Measurements from ENCODE around the gene HS3ST6.
"Not testable (repeated sequence)": the region's sequence is repeated elsewhere in the genome, so short reads cannot be mapped to it uniquely, and the experiment has no call there.

HS3ST6 gene

GRCh38 chr16:1908184-1908583 lies 10.0 kb downstream of the HS3ST6 start:
- DNase-seq (ENCODE audit: low read depth in 1 of 2, low spot score in 1 of 2): no peak

DNA sequence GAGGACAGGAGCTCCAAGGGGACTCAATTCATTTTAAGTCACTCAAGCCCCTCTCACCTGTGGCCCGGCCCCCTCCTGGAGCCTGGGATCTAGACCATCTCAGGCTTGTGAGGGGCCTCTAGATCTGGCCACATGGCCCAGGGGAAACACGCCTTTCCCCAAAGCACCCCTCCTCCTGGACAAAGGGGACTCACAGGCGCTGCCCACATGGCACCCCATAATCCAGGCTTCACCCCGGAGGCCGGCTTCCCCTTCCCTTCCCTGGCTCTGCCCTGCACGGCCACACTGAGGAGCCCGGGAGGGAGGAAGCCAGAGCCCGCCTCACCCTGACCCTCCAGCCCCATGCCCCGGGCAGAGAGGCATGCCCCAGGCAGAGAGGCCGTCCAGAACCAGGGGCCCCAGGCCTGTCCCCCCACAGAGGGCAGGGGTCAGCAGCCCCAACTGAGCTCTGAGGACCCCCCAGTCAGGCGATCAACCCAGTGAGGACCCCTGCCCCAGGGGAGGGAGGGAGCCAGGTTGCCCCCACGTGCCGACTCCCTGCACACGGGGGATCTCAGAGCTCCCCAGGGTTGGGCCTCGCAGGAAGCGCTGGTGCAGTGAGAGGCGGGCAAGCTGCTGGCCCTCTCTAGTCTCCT lies 10.9 kb downstream of the HS3ST6 start:
- DNase-seq (ENCODE audit: low read depth in 1 of 2, low spot score in 1 of 2): no peak

GRCh38 chr16:1906846-1907165 lies 11.4 kb downstream of the HS3ST6 start:
- no peak for DNase-seq (ENCODE audit: low read depth in 1 of 2, low spot score in 1 of 2)

DNA sequence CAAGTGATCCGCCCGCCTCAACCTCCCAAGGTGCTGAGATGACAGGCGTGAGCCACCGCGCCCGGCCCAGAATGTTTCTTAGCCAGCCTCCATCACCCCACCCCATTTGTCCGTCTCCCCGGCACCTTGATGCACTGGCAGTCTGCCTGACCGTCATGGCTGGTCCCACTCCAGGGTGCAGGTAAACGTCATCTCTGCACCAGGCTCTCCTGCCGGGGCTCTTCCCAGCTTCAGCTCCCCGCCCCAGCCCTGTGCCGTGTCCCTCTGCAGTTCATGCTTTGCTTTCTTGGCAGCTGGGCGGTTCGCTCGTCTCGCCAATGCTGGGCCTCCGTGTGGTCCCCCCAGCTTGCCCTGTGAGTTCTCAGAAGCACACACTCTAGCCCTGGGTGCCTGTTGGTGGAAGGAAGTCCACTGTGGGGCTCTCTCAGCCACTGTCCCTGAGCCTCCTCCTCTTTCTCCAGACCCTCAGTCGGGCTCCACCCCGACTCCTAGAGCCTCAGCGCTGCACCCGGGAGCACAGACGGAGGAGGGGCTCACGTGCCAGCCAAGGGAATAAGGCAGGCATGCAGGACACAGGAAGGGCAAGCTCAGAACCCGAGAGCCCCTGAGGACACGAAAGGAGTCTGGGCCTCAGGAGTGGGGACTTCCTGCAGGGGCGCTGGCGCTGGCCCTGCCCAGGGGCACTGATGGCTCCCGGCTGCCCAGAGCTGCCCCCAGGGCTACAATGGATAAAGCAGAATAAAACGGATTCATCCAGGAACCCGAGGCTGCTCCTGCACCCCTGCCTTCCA lies 12.0 kb downstream of the HS3ST6 start:
- DNase-seq (ENCODE audit: low read depth in 1 of 2, low spot score in 1 of 2): no peak

DNA sequence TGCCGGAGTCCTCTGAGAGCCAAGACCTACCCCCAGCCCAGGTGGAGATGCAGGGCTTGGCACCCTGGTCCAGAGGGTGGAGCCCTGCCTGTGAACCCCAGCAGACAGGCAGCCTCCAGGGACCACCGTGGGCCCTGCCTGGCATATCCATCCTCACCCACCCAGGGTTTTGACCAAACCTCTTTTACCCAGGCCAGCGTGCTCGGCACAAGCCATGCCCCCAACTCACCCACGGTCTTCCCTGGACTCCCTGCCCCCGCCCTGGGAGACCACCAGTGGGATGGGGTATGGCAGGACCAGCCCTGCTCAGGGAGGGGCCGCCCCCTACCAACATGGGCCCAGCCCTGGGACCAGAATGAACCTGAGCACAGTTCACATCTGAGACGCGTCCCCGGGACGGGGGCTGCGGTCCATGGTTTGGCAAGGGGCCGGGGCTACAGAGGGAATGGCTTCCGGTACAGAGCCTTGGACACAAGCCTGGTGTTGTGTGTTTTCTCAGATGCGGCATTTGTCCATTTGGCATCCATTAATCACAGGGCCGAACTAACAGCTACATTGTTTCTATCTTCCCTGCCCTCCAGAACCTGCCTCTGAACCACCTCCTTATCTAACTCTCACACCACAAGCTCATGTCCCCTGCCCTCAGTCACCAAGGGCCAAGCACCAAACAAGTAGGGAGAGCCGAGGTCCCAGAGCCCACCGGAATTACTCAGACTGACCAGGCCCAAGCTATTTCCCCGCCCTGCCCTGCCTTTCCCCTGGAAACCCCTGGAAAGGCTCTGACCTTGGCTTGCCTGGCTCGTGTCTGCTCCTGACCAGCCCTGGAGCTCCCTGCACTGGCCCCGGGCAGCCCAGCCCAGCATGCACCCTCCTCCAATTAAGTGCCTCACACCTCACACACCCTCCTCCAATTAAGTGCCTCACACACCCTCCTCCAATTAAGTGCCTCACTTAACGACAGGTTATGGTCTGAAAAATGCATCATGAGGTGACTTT lies 14.1 kb downstream of the HS3ST6 start:
- no peak for DNase-seq (ENCODE audit: low read depth in 1 of 2, low spot score in 1 of 2)

DNA sequence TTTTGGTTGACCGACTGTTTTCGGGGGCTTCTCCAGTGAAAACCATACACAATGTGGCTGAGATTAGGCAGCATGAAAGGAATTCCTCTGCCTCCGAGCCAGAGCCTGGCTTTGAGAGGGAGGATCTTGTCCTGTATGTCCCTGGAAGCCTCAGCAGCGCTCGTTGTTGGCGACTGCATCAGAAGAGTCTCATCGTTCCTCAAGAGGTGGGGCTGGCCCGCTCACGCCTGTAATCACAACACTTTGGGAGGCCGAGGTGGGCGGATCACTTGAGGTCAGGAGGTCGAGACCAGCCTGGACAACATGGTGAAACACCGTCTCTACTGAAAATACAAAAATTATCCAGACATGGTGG lies 15.0 kb downstream of the HS3ST6 start:
- DNase-seq (ENCODE audit: low read depth in 1 of 2, low spot score in 1 of 2): no peak

GRCh38 chr16:1902547-1903219 lies 15.5 kb downstream of the HS3ST6 start:
- DNase-seq (ENCODE audit: low read depth in 1 of 2, low spot score in 1 of 2): no peak

DNA sequence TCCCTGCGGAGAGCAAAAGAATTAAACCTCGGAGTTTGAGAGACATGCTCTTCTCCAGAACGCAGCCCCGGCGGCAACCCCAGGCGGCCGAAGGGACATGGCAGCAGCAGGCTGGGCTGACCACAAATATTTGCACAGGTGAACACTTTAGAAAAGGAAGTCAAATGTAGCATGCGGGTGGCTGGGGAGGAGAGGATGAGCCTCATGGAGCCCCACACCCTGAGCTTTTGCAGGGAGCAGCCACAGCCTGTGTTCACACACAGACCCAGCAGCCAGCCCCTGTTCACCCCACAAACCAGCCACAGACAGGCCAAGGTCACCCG lies 17.8 kb downstream of the HS3ST6 start:
- DNase-seq (ENCODE audit: low read depth in 1 of 2, low spot score in 1 of 2): no peak

- DNase-seq (ENCODE audit: low read depth in 1 of 2, low spot score in 1 of 2): no peak
Observed at GRCh38 chr16:1899641-1900451, 18.4 kb downstream of the HS3ST6 start.

DNA sequence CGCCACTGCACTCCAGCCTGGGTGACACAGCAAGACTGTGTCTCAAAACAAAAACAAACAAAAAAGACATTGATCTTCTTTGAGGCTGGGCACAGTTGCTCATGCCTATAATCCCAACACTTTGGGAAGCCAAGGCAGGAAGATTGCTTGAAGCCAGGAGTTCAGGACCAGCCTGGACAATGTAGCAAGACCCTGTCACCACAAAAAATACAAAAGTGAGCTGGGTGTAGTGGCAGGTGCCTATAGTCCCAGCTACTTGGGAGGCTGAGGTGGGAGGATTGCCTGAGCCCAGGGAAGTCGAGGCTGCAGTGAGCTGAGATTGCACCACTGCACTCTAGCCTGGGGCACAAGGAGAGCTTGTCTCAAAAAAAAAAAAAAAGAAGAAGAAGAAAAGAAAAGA lies 20.5 kb downstream of the HS3ST6 start:
- DNase-seq (ENCODE audit: low read depth in 1 of 2, low spot score in 1 of 2): not testable (repeated sequence)

GRCh38 chr16:1895949-1896675 lies 22.1 kb downstream of the HS3ST6 start:
- no peak for DNase-seq (ENCODE audit: low read depth in 1 of 2, low spot score in 1 of 2)

GRCh38 chr16:1895068-1895467 lies 23.1 kb downstream of the HS3ST6 start:
- no peak for DNase-seq (ENCODE audit: low read depth in 1 of 2, low spot score in 1 of 2)

- no peak for DNase-seq (ENCODE audit: low read depth in 1 of 2, low spot score in 1 of 2)
Observed at GRCh38 chr16:1890708-1891050, 27.5 kb downstream of the HS3ST6 start.

DNA sequence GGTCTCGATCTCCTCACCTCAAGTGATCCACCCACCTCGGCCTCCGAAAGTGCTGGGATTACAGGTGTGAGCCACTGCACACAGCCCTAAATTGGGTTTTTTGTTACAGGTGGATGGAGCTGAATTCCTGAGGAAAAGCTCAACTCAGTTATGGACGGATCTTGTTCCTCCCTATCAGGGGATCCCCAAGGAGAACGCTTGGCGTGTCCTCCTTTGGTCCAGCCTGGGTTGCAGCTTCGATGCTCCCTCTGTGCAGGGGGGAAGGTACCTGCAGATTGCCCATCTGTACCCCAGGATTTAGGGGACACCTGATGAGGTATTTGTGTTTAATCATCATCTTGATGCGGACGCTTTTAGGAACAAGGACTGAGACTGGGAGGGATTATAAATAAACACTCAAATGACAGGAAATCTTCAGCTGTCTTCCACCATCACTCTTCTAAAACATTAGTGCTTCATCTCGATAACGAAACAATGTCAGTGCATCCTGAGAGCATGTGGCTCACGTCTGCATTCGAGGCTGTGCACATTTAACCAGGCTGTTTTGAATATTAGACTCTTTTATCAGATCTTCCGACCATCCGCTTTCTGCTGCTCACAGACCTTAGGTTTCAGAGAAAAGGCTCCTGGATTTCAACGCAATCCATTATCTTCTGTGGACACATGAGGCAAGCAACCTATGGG lies 28.0 kb downstream of the HS3ST6 start:
- DNase-seq (ENCODE audit: low read depth in 1 of 2, low spot score in 1 of 2): no peak

GRCh38 chr16:1887711-1888354 lies 30.4 kb downstream of the HS3ST6 start:
- DNase-seq (ENCODE audit: low read depth in 1 of 2, low spot score in 1 of 2): no peak

GRCh38 chr16:1884889-1885288 lies 33.3 kb downstream of the HS3ST6 start:
- no peak for DNase-seq (ENCODE audit: low read depth in 1 of 2, low spot score in 1 of 2)

DNA sequence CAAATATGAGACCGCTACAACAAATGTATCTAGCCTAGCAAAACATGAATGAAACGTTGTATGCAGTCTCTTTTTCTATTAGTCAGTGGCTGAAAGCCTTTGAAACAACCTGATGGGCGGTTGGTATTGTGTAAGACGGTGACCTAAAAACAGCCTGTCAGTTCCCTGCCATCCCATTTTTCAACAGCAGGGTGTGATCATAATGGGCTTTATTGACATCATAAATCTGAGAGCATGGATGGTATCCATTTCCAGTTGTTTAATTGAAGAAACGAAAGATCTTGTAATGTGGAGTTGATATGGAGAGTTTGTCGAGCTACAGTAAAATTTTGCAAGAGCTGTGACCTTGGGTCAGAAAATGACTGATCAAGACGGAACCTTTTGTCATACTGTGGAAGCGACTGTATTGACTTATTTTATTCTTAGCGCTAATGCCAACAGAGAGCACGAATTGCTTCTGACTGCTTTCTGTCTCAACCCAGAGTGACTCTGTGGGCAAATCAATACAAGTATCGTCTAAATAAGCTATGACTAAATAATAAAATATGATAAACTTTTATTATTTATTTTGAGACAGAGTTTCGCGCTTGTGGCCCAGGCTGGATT lies 34.0 kb downstream of the HS3ST6 start:
- no peak for DNase-seq (ENCODE audit: low read depth in 1 of 2, low spot score in 1 of 2)

GRCh38 chr16:1881172-1881571 lies 37.0 kb downstream of the HS3ST6 start:
- not testable (repeated sequence) for DNase-seq (ENCODE audit: low read depth in 1 of 2, low spot score in 1 of 2)

DNA sequence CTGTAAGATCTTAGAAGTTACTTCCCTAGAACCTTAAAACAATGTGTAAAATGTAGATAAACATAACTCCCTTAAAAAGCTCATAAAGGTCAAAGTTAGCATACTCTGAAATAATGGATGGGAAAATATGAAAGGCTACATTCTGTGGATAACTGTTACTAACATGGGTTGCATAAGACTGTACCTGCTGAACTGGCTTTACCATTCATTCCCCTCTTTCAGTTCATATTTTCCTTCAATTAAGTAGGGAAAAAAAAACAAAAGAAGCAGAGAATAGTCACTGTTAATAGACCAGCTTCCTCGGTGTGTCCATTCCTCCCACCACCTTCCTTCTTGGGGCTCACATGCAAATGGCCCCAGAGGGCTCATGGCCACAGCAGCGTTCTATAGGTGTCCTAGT lies 38.7 kb downstream of the HS3ST6 start:
- DNase-seq (ENCODE audit: low read depth in 1 of 2, low spot score in 1 of 2): no peak
